Activated CD4-positive, alpha-beta T cell treated with anti-CD3 and anti-CD28 coated beads for 48 hours (primary cell): Measurements from ENCODE around the gene GOLGA6L26.
"Not testable (repeated sequence)": the region's sequence is repeated elsewhere in the genome, so short reads cannot be mapped to it uniquely, and the experiment has no call there.

Source experiments
- DNase-seq: peaks from one replicate; pipeline ENCODE4 v3.0.0-alpha.2; 2020

Gene GOLGA6L26, protein sequence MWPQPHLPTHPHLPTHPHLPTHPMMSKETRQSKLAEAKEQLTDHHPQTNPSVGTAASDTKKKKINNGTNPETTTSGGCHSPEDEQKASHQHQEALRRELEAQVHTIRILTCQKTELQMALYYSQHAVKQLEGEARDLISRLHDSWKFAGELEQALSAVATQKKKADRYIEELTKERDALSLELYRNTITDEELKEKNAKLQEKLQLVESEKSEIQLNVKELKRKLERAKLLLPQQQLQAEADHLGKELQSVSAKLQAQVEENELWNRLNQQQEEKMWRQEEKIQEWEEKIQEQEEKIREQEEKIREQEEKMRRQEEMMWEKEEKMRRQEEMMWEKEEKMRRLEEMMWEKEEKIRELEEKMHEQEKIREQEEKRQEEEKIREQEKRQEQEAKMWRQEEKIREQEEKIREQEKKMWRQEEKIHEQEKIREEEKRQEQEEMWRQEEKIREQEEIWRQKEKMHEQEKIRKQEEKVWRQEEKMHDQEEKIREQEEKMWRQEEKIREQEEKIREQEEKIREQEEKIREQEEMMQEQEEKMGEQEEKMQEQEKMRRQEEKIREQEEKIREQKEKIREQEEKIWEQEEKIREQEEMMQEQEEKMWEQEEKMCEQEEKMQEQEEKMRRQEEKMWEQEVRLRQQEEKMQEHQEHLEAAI

DNA sequence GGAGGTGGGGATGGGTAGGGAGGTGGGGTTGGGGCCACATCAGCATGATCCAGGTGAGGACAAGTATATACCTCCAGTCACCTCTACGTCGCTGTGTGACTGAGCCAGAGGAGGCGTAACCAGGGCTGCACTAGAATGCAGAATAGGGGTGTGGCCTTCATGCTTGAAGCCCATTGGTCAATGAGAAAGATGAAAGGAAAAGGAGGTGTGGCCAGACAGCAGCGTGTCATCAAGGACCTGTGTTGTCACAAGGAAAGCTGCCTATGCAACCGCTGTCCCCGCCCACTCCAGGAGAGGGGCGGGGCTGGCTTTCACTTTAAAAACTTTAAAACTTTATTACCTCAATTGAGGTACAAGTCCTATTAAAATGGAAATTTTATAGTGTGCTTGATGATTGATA lies at the start of gene GOLGA6L26:
Gene GOLGA6L26, minus strand, starts transcription at position 101 of the 400 bp plus-strand sequence. Its CDS starts 61 bp downstream, at position 40.
- DNase-seq, result not testable (repeated sequence)

- not testable (repeated sequence) for DNase-seq
Measured at GRCh38 chr15:23381192-23381591, 47.2 kb upstream of the GOLGA6L26 start.

DNA sequence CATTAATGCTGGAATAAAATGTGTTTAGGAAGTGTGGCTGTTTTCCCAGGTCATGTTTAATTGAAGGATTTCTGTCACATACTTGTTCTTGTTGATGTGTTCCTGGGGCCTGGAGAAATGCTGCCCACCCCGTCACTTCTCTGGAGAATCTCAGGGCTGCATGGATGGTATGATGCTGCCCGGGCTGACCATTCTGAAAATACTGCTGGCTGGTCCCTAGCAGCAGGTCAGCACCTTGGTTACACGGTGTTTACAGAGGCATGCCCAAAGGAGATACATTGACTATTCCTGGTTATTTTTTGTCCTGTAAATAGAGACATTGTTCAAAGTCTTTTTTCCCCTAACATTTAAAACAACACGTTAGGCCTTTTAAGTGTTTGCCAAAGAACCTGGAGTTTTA lies 46.7 kb upstream of the GOLGA6L26 start:
- DNase-seq, result not testable (repeated sequence)

GRCh38 chr15:23378946-23379345 lies 45.0 kb upstream of the GOLGA6L26 start:
- not testable (repeated sequence) for DNase-seq

DNA sequence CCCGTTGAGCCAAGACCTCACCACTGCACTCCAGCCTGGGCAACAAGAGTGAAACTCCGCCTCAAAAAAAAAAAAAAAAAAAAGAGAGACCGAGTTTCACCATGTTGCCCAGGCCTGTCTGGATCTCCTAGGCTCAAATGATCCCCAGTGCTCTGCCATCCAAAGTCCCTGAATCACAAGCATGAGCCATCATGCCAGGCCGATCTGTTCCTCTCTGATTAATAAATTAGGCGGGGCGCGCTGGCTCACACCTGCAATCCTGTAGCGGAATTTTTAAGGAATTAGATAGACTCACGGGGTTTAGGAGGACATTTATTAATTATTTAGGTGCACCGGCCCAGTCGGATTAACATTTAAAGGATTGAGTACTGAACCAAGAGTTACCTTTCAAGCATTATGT lies 40.2 kb upstream of the GOLGA6L26 start:
- not testable (repeated sequence) for DNase-seq

DNA sequence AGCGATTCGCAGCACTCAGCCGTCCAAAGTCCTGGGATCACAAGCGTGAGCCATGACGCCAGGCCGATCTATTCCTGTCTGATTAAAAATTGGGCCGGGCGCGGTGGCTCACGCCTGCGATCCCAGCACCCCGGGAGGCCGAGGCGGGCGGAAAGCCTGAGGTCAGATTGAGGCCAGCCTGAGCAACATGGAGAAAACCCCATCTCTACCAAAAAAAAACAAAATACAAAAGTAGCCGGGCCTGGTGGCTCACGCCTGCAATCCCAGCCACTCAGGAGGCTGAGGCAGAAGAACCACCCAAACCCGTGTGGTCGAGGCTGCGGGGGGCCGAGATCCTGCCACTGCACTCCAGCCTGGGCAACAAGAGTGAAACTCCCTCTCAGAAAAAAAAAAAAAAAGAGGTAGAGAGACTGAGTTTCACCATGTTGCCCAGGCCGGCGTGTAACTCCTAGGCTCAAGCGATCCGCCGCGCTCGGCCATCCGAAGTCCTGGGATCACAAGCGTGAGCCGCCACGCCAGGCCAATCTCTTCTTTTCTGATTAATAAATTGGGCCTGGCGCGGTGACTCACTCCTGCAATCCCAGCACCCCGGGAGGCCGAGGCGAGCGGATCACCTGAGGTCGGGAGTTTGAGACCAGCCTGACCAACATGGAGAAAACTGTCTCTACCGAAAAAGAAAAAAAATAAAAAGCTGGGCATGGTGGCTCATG lies 39.0 kb upstream of the GOLGA6L26 start:
- DNase-seq, result not testable (repeated sequence)

DNA sequence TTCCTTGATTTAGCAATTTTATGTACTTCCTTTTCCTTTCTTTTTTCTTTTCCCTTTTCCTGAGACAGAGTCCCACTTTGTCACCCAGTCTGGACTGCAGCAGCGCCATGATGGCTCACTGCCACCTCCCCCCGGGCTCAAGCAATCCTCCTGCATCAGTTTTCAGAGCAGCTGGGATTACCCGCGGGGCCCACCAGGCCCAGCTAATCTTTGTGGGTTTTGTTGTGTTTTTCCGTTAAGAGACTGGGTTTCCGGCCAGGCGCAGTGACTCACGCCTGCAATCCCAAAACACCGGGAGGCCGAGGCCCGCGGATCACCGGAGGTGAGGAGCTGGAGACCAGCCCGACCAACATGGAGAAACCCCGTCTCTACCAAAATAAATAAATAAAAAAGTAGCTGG lies 38.3 kb upstream of the GOLGA6L26 start:
- DNase-seq, result no peak

DNA sequence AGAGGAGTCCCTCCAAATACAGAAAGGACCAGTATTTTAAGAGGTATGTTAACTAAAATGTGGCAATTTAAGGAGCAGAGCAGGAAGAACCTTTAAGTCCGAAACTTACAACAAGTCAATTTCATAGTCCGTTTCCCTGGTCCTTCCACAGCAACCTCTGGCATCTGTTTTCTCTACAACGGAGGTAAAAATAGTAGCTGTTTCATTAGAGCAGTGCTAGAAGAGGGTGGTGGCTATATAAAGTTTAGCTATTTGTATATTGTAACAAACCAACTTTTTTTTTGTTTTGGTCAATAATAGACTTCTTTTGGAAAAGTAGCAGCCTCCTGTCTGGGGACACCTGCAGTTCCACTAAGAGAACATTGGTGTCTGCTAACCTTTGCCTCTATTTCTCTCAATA lies 37.9 kb upstream of the GOLGA6L26 start:
- not testable (repeated sequence) for DNase-seq

DNA sequence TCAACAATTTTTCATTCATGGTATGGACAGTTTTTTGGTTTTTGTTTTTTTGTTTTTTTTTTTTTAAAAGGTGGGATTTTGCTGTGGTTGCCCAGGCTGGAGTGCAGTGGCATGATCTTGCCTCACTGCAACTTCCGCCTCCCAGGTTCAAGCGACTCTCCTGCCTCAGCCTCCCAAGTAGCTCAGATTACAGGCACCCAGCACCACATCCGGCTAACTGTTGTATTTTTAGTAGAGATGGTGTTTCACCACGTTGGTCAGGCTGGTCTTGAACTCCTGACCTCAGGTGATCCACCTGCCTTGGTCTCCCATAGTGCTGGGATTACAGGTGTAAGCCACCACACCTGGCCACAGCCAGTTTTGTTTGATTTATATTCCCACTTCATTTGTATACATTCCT lies 37.1 kb upstream of the GOLGA6L26 start:
- DNase-seq, result not testable (repeated sequence)

DNA sequence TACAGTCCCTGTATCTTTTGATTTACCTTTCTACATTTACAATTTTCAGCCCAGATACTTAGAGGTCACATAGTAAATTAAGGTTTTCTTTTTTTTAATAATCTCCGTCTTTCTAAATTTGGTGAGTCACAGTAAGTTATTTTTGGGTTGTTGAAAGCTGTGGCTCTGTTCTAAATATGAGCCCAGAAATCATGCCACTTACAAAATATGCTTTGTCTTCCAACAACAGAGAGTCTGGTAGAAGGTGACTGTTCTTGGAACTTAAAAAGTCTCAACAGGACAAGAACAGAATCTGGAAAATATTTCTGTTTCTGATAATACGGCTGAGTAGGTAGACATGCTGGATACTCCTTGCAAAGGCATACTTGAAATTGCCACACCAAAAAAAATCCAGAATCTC lies 36.6 kb upstream of the GOLGA6L26 start:
- no peak for DNase-seq

- DNase-seq, result not testable (repeated sequence)
Measured at GRCh38 chr15:23364261-23364660, 30.3 kb upstream of the GOLGA6L26 start.

- not testable (repeated sequence) for DNase-seq
Measured at GRCh38 chr15:23362622-23363021, 28.6 kb upstream of the GOLGA6L26 start.

DNA sequence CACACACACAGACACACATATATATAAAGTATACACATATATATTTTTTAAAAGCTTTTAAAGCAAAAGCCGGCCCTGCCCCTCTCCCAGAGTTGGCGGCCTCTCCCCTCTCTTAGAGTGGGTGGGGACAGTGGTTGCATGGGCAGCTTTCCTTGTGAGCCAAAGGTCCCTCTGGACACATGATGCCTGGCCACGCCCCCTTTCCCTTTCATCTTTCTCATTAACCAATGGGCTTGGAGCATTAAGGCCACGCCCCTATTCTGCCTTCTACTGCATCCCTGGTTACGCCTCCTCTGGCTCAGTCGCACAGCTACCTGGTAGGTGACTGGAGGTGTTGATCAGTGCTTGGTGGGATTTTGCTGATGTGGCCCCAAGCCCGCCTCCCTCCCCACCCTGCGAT lies 20.5 kb upstream of the GOLGA6L26 start, which contains the start of gene GOLGA8S:
Gene GOLGA8S, plus strand, starts transcription at position 301 of the 400 bp plus-strand sequence. Its CDS starts 62 bp downstream, at position 363.
- not testable (repeated sequence) for DNase-seq

DNA sequence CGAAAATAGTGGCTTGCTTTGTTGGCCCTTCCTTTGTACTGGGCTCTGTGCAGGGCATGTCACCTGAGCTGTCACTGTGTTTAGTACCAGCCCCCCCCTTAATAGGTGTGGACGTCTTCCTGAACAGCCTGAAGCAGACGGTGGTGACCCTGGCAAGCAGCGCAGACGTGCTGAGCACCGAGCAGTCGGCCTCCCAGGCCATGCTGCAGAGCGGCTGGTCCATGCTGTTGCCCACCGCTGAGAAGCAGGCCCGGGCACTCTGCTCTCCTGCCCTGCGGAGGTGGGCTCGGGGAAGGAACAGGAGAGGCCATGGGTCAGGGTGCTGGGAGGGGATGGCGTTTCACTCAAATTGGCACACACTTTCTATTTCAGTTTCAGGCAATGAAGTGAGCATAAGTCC lies 22.8 kb downstream of the GOLGA6L26 start:
- not testable (repeated sequence) for DNase-seq

GRCh38 chr15:23305921-23306320 lies 28.1 kb downstream of the GOLGA6L26 start:
- DNase-seq, result not testable (repeated sequence)

- not testable (repeated sequence) for DNase-seq
Measured at GRCh38 chr15:23304805-23305204, 29.2 kb downstream of the GOLGA6L26 start.

DNA sequence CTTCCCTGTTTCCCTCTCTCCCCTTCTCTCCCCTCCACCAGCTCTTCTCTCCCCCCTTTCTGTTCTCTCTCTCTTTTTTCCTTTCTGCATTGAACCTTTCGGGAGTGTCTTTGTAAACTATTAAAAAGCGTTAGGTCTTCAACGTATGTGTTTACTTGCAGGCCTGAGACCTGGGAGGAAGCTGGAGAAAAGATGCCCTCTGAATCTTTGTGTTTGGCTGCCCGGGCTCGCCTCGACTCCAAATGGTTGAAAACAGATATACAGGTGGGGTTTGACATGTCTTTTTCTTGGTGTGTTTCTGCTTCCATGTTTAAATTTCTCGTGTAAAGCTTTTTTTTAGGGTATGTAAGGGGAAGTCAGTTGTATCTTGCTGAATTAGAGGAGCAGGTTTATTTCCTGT lies 29.7 kb downstream of the GOLGA6L26 start:
- DNase-seq, result peak; percentile 6

DNA sequence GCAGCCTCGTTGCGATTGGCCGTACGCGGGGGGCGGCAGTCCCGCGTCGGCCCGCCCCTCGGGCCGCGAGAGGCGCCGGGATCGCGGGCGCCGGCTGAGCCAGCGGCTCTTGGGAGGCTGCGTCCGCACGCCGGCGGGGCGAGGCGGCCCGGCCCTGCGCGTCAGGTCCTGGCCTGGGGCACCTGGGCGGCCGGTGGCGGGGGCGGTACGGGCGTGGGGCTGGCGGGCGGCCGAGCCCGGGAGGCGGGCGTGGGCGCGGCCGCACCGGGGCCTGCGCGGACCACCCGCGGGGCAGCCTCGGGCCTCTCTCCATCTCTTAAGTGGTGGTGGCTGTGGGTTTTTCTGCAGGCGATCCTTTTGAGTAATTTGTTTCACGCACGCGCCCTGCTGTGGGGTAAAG lies 30.3 kb downstream of the GOLGA6L26 start:
- peak; percentile 14 for DNase-seq

GRCh38 chr15:23303246-23303645 lies 30.8 kb downstream of the GOLGA6L26 start:
- DNase-seq, result not testable (repeated sequence)
